Right lobe of liver (tissue), 6 donors: Measurements from ENCODE around the gene SH2D5. TPM values are rescaled to one million over a fixed set of nuclear protein-coding genes. Genes with fewer than 3 reads are reported as not detected.

Experiments
- ATAC-seq, 4 donors: fragments of 200-7000 bp; cut with Tn5 transposase; one replicate each; pipeline ENCODE4 v1.9.1; 2020; ENCODE audit warnings: mild to moderate bottlenecking in 4 of 4, moderate library complexity in 4 of 4
- DNase-seq, 3 donors: peaks; one replicate each; pipeline ENCODE4 v3.0.0-alpha.2; 2020
- H3K27ac ChIP-seq, 3 donors: fragments of 200-600 bp; one replicate each; pipeline ENCODE4 v1.8.0; 2022
- H3K27me3 ChIP-seq, 2 donors: fragments of 200-600 bp; one replicate each; pipeline ENCODE4 v1.8.0; 2022
- H3K36me3 ChIP-seq, 4 donors: fragments of 200-600 bp; sonication (generic) in 1 of 4; one replicate each; pipeline versions ENCODE4 v1.5.1 to v1.8.0; 2017 to 2022; ENCODE audit warnings: control low read depth in 1 of 4
- H3K4me1 ChIP-seq, 4 donors: fragments of 200-600 bp; sonication (generic) in 1 of 4; one replicate each; pipeline versions ENCODE4 v1.5.1 to v1.8.0; 2017 to 2022; ENCODE audit warnings: control low read depth in 1 of 4
- H3K4me3 ChIP-seq, 3 donors: fragments of 200-600 bp; one replicate each; pipeline ENCODE4 v1.8.0; 2022
- H3K9me3 ChIP-seq, 4 donors: fragments of 200-600 bp; sonication (generic) in 1 of 4; one replicate each; pipeline versions ENCODE4 v1.5.1 to v1.8.0; 2017 to 2022; ENCODE audit warnings: control low read depth in 1 of 4
- POLR2A ChIP-seq: fragments of 450-650 bp; IDR thresholded peaks from one replicate; pipeline ENCODE4 v1.6.1; 2017; ENCODE audit warnings: antibody characterized with exemption, mild to moderate bottlenecking
- WGBS: methylation state at CpG from one replicate; pipeline ENCODE4 v1.1.6; 2018; ENCODE audit warnings: low coverage, low lambda C conversion rate; ENCODE audit not compliant: insufficient coverage; ENCODE audit errors: missing lambda C conversion rate; 5-methylcytosine and 5-hydroxymethylcytosine counted together
- intact Hi-C, 2 donors: fragments of 100-400 bp; cut with DNase I; formaldehyde crosslinking; loops; one replicate each; pipeline versions ENCODE4 v1.11.2 to v1.14.1; 2022
- total RNA-seq, 6 experiments: library from RNA; depleted of rRNA in 2 of 6; stranded (reverse); fragments of >200 nt in 2 of 6; fragmentation: NEBNext Ultra II Directional in 3 of 6; extraction: Animal tissue kit (Norgen Biotek cat#: 25700) in 3 of 6; gene quantifications; one replicate each; pipeline versions ENCODE4 v1.1.0 to v1.2.4, GENCODE V29; 2016 to 2023
- TF ChIP-seq, protein P1 (sequence below), 4 donors: fragments of 200-600 bp in 3 of 4; fragments of 450-650 bp in 1 of 4; IDR thresholded peaks; one replicate each; pipeline versions ENCODE4 v1.5.1 to v1.8.0; 2016 to 2022; ENCODE audit warnings: antibody characterized with exemption in 4 of 4, mild to moderate bottlenecking in 2 of 4
- donor health status: DM: no; HTN: yes; CAD: no.
- donor health status: DM: no; HTN: no; CAD: no.
- donor health status: DM: no; HTN: no; CAD: no.
- donor health status: DM: no; HTN: yes; CAD: no.
- donor health status: DM: no; HTN: yes; CAD: no.

Gene SH2D5
- total RNA-seq, 6 experiments from 2014 or later, result 0.80 to 1.8 (median 1.4) TPM; not detected in 3

GRCh38 chr1:20742671-20743070 lies 10.2 kb upstream of the SH2D5 start:
- intact Hi-C loops, result no loop called here
- H3K27me3 ChIP-seq, result no peaks in the 10 kb centered on the region
- no peak overlapping the region for H3K4me3 ChIP-seq
- DNase-seq (no peak), ATAC-seq (no peak)
- peaks cover 9 to 72% (median 24%) of the 10 kb centered on the region in 4 donors for H3K36me3 ChIP-seq
- H3K9me3 ChIP-seq, result no peaks in the 10 kb centered on the region
- H3K4me1 ChIP-seq, result no peaks in the 10 kb centered on the region
- no peak overlapping the region for H3K27ac ChIP-seq
- TF ChIP-seq POLR2A, result no peak
- TF ChIP-seq, protein P1, sequence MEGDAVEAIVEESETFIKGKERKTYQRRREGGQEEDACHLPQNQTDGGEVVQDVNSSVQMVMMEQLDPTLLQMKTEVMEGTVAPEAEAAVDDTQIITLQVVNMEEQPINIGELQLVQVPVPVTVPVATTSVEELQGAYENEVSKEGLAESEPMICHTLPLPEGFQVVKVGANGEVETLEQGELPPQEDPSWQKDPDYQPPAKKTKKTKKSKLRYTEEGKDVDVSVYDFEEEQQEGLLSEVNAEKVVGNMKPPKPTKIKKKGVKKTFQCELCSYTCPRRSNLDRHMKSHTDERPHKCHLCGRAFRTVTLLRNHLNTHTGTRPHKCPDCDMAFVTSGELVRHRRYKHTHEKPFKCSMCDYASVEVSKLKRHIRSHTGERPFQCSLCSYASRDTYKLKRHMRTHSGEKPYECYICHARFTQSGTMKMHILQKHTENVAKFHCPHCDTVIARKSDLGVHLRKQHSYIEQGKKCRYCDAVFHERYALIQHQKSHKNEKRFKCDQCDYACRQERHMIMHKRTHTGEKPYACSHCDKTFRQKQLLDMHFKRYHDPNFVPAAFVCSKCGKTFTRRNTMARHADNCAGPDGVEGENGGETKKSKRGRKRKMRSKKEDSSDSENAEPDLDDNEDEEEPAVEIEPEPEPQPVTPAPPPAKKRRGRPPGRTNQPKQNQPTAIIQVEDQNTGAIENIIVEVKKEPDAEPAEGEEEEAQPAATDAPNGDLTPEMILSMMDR (IDR thresholded peaks at IDR 0.05), result no peak

- intact Hi-C loops, result no loop called here
Measured at GRCh38 chr1:20740781-20741180, 8.3 kb upstream of the SH2D5 start.

DNA sequence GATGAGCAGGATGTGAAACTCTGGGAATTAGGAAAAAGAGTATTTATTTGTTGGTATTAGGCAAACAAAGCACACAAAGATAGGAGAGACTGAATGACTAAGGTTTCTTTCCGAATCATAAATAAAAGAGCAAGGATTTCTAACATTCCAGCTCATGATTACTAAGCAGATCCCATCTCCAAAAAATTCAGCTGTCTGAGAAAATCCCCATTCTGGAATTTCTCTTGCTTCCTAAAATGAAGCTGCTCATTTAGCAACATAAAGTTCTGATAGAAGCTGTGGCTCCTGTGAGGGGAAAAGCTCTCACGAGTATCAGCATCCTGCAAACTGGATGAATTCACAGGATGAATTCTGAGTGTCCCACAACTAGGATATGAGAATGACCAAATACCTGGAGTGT lies 6.7 kb upstream of the SH2D5 start:
- H3K4me3 ChIP-seq, result no peak overlapping the region
- WGBS, result 64% methylated on average over 2 of the region's 2 CpGs
- intact Hi-C loops, result no loop called here
- H3K27ac ChIP-seq, result no peak overlapping the region
- DNase-seq (no peak), ATAC-seq (no peak)
- TF ChIP-seq, protein P1 (IDR thresholded peaks at IDR 0.05), result no peak
- TF ChIP-seq POLR2A, result no peak
- peaks cover 2 to 40% (median 4%) of the 10 kb centered on the region in 4 donors for H3K36me3 ChIP-seq
- no peaks in the 10 kb centered on the region for H3K4me1 ChIP-seq
- no peaks in the 10 kb centered on the region for H3K9me3 ChIP-seq
- no peaks in the 10 kb centered on the region for H3K27me3 ChIP-seq

More at GRCh38 chr1:20740781-20741180, 8.3 kb upstream of the SH2D5 start:
- H3K9me3 ChIP-seq, result no peaks in the 10 kb centered on the region
- H3K36me3 ChIP-seq, result peaks cover 9 to 55% (median 16%) of the 10 kb centered on the region in 4 donors
- no peak for TF ChIP-seq POLR2A
- TF ChIP-seq, protein P1 (IDR thresholded peaks at IDR 0.05), result no peak
- ATAC-seq (no peak), DNase-seq (no peak)
- no peak overlapping the region for H3K27ac ChIP-seq
- no peak overlapping the region for H3K4me3 ChIP-seq
- H3K27me3 ChIP-seq, result no peaks in the 10 kb centered on the region
- H3K4me1 ChIP-seq, result no peaks in the 10 kb centered on the region
- 85% methylated on average over 2 of the region's 2 CpGs for WGBS

DNA sequence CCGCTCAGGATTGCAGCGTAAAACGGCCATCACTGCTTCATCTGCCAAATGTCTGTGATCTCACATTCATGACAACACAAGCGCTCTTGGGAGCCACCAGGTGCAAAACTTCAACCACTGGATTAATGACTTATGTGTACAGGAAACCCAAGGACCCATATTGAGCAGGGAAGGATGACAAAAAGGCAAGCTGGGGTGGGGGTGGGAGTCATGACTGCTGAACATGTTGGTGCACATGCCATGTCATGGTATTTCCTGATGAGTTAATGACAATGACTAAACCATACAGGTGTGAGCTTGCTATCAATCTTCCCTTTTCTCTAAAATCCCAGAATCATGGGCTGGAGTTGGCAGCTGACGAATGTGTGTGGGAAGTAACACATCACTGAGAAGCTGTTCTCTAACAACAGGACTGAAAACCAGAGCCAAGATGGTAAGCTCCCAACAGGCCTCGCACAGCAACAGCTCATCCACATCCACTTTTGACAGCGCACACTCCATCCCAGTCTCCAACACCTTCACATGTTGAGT lies 3.1 kb upstream of the SH2D5 start:
- H3K36me3 ChIP-seq, result peaks cover 0 to 5% (median 0%) of the 10 kb centered on the region in 4 donors
- ATAC-seq, result no peak
- H3K27me3 ChIP-seq, result no peaks in the 10 kb centered on the region
- no peak overlapping the region for H3K4me3 ChIP-seq
- intact Hi-C loops, result no loop called here
- WGBS, result 91% methylated on average over 5 of the region's 7 CpGs
- no peak for DNase-seq
- H3K9me3 ChIP-seq, result no peaks in the 10 kb centered on the region
- peaks cover 0 to 17% (median 6%) of the 10 kb centered on the region in 4 donors for H3K4me1 ChIP-seq
- no peak for TF ChIP-seq POLR2A
- TF ChIP-seq, protein P1 (IDR thresholded peaks at IDR 0.05), result no peak
- no peak overlapping the region for H3K27ac ChIP-seq
